CD4-positive, alpha-beta T cell treated with Interferon alpha-2 for 1 hour (primary cell): Measurements from ENCODE around the gene LRRC37A.
"Not testable (repeated sequence)": the region's sequence is repeated elsewhere in the genome, so short reads cannot be mapped to it uniquely, and the experiment has no call there.

ENCODE experiments used
- DNase-seq, 2 donors: peaks; one replicate each; pipeline ENCODE4 v3.0.0-alpha.2; 2020 to 2022

Gene LRRC37A

DNA sequence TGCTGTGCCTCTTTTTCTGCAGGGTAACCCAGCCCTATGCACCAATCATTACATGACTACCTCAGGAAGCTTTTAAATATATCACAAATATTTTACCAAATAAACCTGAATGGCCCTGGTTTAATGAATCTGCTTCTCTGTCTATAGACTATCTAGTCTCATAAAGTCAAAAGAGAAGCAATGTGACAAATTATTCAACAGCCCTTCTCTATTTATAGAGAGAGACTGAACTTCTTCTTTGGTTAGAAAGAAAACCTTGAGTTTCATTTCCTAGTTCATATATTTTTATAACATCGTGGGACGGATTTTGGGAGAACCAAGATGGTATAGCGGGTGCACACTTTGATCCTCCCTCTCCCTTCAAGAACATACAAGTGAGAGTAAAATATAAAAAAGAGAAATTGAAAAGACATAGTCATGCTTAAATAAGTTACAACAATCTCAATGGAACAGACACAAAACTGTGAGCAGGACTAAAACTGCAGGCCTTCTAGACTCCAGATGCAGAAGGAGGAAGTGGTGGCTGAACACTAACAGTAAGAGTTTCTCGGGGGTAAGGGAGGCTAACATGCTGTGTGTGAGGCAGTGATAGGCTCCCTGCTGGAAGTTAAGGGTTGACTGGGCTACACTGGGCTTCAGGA, 3.9 kb upstream of the LRRC37A start:
- peak; percentile 23 to 64 for DNase-seq

DNA sequence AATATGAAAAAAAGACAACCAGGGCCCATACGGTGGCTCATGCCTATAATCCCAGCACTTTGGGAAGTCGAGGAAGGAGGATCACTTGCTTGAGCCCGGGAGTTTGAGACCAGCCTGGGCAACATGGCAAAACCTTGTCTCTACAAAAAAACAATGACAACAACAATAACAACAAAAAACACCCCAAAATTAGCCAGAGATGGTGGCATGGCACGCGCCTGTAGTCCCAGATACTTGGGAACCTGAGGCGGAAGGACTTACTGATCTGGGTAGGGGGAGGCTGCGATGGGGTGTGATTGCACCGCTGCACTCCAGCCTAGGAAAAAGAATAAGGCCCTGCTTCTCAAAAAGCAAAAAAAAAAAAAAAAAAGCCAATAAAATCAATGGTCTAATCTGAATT, 3.3 kb upstream of the LRRC37A start:
- DNase-seq: not testable (repeated sequence)

DNA sequence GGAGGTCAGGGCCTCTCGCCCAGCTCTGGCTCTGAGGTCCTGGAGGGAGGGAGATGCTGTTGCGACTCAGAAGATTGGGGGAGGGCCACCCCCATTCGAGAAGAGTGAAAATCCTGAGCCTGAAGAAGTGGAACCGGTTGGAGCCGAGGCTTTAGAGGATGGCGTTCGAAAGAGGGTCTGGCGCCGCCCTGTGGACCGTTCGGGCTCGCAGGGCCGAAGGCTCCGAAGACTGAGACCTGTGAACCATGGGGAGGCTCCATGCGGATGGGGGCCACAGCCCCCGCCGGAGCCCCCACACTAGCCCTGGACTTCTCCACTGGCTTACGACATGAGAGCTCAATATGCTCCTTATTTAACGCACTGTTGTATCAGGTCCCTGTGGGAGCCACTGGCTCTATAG, 46.3 kb downstream of the LRRC37A start:
- DNase-seq: not testable (repeated sequence)

DNA sequence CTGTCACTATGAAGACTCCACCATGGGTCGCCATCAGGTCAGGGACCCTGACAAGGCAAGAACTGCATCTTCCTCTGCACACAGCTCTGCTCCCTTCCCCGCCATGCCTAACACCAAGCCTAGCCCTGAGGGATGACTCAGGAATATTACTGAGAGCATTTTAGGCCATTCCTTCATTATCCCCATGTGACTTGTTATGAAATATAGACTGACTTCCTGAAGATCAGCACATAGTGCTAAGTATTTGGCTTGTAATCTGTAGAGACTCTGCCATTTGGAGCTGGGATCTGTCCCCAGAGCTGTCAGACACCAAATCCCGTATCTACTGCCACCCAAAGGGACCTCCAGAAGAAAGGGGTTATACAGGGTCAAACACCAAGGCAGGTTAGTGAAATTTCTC, 47.2 kb downstream of the LRRC37A start:
- DNase-seq: not testable (repeated sequence)

DNA sequence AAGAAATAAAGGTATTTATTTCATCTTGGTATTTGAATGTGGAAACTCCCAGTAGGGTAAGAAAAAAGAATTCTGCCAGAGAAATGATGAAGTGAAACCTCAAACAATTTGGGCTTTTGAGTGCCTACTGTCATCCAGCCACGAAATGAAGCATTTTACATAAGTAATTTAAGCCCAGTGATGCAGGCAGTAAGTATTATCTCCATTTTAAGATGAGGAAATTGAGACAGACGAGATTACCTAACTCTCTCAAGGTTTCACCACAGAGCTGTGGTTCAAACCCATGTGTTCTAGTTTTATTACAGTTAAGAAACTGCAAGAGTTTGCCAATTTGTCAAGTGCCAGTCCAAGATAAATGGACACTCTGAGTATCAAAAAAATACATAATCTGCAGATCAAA, 53.4 kb downstream of the LRRC37A start:
- DNase-seq: not testable (repeated sequence)

- not testable (repeated sequence) for DNase-seq
These were observed 54.1 kb downstream of the LRRC37A start for GRCh38 chr17:46349060-46349459.

DNA sequence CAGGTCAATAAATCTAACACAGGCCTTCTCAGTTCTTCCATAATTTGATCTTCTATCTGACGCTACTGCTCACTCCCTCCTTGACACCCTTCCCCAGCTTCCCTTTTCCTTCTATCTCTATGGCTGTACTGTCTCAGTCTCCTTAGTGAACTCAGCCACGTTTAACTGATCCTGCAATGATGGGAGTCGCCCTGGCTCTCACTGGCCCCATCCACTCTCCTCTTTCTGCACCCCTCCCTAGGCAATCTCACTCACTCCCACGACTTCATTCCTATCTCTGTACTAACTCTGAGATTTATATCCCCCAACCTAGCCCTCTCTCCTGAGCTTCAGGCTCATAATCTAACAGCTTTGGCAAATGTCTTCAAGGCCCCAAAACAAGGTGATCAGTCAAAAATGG, 58.9 kb downstream of the LRRC37A start:
- DNase-seq: not testable (repeated sequence)

GRCh38 chr17:46361145-46361735, 66.3 kb downstream of the LRRC37A start:
- not testable (repeated sequence) for DNase-seq

- DNase-seq: peak; percentile 96 to 99
These were observed 66.8 kb downstream of the LRRC37A start, which contains the start of gene ARL17B for GRCh38 chr17:46361755-46362154. Gene ARL17B, minus strand, starts transcription at chr17:46361766. Its CDS starts 3,369 bp downstream, at chr17:46358397.

- not testable (repeated sequence) for DNase-seq
These were observed 72.6 kb downstream of the LRRC37A start for GRCh38 chr17:46367520-46367919.

GRCh38 chr17:46372236-46373229, 77.6 kb downstream of the LRRC37A start:
- DNase-seq: not testable (repeated sequence)

DNA sequence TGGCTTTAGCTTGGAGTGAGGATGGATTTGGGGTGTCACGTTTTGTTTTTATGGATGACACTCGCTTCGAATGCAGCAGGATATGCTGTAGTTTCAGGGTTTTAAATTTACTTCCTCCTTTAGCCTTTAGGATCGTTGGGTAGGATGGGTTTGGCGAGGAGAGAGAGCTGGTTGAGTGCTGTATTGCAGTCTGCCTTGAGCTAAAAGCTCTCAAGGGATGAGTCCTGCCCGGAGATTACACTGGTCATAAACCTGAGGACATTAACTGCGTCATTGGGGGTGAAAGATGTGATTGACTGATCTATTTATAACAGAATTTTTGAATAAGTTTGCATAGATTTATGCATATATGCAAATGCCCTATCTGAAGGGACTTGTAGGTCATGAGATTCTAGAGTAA, 78.5 kb downstream of the LRRC37A start:
- not testable (repeated sequence) for DNase-seq

- not testable (repeated sequence) for DNase-seq
These were observed 88.2 kb downstream of the LRRC37A start for GRCh38 chr17:46383118-46383517.

- not testable (repeated sequence) for DNase-seq
These were observed 90.6 kb downstream of the LRRC37A start for GRCh38 chr17:46385491-46385890.
